Raji (cell line): Measurements from ENCODE around the gene SLC25A25.

Source experiments
- POLR2A ChIP-seq: IDR thresholded peaks from 2 replicates; pipeline ENCODE4 v1.6.1; 2011; ENCODE audit warnings: low read depth, low read length, control low read depth; ENCODE audit not compliant: insufficient read depth

SLC25A25 gene

GRCh38 chr9:128085943-128086342 is 17.9 kb downstream of the SLC25A25 start:
- no peak for TF ChIP-seq POLR2A

DNA sequence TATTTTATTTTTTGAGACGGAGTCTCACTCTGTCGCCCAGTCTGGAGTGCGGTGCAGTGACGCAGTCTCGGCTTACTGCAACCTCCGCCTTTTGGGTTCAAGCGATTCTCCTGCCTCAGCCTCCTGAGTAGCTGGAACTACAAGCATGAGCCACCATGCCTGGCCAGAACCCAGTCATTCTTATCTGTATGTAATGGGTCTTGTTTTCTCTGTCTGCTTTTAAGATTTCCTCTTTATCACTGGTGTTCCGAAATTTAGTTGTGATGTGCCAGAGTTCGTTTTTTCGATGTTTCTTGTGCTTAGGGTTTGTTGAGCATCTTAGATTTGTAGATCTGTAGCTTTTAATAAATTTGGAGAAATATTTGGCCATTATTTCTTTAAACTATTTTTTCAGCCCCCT is 19.2 kb downstream of the SLC25A25 start:
- TF ChIP-seq POLR2A, result no peak

DNA sequence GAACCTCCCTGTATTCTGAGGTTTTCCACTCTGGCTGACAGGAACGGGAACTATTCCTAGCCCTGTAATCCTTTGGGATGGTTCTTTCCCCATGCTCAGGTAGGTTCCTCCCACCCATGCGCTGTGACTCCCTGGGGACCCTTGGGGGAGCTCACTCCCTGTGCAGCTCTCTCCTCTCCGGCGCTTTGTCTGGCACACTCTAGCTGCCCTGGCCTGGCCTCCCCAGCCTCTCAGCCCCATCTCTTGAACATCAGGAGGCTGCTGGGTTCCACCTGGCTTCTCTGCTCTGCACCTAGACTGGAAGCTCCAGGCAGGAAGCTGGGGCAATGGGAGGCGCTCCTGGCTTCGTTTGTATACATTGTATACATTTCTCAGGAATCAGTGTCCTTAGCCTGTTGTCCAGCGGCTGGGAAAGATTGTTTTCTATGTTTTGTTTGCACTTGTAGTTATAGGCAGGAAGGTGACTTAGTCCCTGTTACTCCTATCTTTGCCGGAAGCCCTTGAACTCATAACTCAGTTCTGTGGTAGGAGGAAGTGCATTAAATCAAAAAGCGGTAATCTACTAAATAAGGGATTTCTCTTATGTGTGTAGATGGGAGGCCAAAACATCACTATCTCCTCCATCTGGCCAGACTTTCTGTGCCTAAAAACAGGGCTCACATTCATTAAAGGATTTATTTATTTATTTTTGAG is 20.4 kb downstream of the SLC25A25 start:
- TF ChIP-seq POLR2A, result no peak

- no peak for TF ChIP-seq POLR2A
Measured at GRCh38 chr9:128089299-128089698, 21.3 kb downstream of the SLC25A25 start.

- no peak for TF ChIP-seq POLR2A
Measured at GRCh38 chr9:128091144-128091543, 23.1 kb downstream of the SLC25A25 start.

- TF ChIP-seq POLR2A, result no peak
Measured at GRCh38 chr9:128091571-128091970, 23.5 kb downstream of the SLC25A25 start.

DNA sequence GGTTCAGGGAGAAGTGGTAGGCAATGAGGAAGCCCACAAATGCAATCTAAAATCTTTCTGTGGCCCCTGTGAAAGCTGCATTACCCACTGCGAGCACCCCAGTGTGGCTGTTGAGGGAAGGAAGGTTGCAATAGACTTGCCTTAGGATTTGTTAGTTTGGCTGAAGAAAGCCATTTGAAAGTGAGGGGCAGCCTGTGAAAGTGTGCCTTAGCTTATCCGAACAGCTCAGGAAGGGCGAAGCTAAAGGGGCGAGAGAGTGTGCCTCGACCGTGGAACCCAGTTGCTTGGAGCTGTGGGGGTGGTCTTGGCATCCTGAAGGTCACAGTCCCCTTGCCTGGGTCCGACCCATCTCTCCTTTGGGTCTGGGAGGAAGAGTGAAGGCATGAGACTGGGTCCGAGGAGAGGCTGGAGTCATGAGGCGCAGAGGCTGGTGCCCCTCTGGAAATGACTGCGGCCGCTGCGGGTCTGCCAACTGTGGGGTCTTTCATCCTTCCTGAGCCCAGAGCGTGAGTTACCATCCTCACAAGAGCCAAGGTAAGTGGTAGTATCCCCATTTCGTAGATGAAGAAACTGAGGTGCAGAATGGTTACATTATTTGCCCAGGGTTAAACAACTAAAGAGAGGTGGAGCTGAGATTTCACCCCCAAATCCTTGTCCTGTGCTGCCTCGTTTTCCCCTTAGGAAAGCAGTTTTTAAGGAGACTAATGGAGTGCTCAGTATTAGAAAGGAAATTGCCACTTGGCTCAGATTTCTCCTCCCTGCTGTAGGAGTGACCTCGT is 24.4 kb downstream of the SLC25A25 start:
- no peak for TF ChIP-seq POLR2A

- no peak for TF ChIP-seq POLR2A
Measured at GRCh38 chr9:128093011-128093410, 25.0 kb downstream of the SLC25A25 start.

GRCh38 chr9:128094166-128094949 is 26.3 kb downstream of the SLC25A25 start:
- TF ChIP-seq POLR2A, result no peak

- TF ChIP-seq POLR2A, result no peak
Measured at GRCh38 chr9:128094950-128095544, 27.0 kb downstream of the SLC25A25 start.

- TF ChIP-seq POLR2A, result no peak
Measured at GRCh38 chr9:128096616-128097536, 28.8 kb downstream of the SLC25A25 start.

DNA sequence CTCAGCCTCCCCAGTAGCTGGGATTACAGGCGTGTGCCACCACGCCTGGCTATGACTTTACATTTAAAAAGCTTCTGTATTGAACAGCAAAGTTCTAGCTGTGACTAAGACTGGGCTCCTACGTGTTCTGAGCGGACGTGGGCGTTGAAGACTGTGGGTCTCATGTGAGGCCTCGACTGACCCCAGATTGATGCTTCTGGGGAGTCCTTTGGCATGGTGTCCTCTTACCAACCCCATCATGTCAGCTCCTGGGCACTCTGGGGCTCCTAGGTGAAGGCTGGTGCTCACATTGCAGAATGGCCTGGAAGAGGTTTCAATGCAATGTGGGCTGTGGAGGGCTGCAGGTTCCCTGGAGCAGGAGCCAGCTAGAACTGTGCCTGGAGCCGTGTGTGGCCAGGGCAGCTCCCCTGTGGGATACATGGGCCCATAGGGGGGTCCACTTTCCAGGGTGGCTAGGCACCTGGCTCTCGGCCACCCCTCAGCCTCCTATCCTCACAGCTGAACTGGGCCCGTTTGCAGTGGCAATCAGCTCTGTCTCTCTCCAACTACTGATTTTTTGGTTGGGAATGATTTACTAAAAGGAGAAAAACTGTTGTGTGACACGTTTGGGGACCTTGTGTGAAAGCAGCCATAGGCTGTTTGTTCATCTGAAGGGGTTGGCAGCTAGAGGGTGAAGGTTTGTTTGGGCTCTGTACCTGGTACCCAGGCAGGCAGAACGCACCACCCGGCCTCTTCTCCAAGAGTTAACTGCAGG is 29.7 kb downstream of the SLC25A25 start:
- no peak for TF ChIP-seq POLR2A
